ENCODE data around the gene SVIP.
A peak's percentile ranks its signal among the peaks of the same experiment; 100 is the strongest.

Gene SVIP

GRCh38 chr11:22829231-22830081, at the start of gene SVIP:
TSS of gene SVIP (minus strand) at chr11:22829801. CDS start at chr11:22829748, 53 bp downstream.
- peak; percentile 91 to 92 for DNase-seq

GRCh38 chr11:22878604-22879003, 49.0 kb upstream of the SVIP start:
- DNase-seq, result no peak

GRCh38 chr11:22878039-22878438, 48.4 kb upstream of the SVIP start:
- no peak for DNase-seq

GRCh38 chr11:22875869-22876473, 46.4 kb upstream of the SVIP start:
- peak; percentile 45 to 76 for DNase-seq

GRCh38 chr11:22869325-22869724, 39.7 kb upstream of the SVIP start:
- no peak for DNase-seq

- no peak for DNase-seq
Observed at GRCh38 chr11:22860241-22860640, 30.6 kb upstream of the SVIP start, which contains the start of gene CCDC179. TSS of gene CCDC179 (minus strand) at chr11:22860474. CDS start at chr11:22860421, 53 bp downstream.

GRCh38 chr11:22859756-22860155, 30.2 kb upstream of the SVIP start:
- no peak for DNase-seq

GRCh38 chr11:22851477-22851876, 21.9 kb upstream of the SVIP start:
- no peak for DNase-seq

- no peak for DNase-seq
Observed at GRCh38 chr11:22846726-22847125, 17.1 kb upstream of the SVIP start.

GRCh38 chr11:22832315-22833015, 2.9 kb upstream of the SVIP start:
- DNase-seq, result no peak

GRCh38 chr11:22830082-22830414, 447 bp upstream of the SVIP start:
- no peak for DNase-seq

GRCh38 chr11:22828373-22828772, 1.2 kb downstream of the SVIP start:
- DNase-seq, result no peak

GRCh38 chr11:22822203-22822602, 7.4 kb downstream of the SVIP start:
- no peak for DNase-seq

GRCh38 chr11:22809893-22810292, 19.7 kb downstream of the SVIP start:
- DNase-seq, result no peak

- no peak for DNase-seq
Observed at GRCh38 chr11:22808571-22809197, 20.9 kb downstream of the SVIP start.

- DNase-seq, result no peak
Observed at GRCh38 chr11:22807855-22808570, 21.6 kb downstream of the SVIP start.

GRCh38 chr11:22807391-22807790, 22.2 kb downstream of the SVIP start:
- DNase-seq, result no peak

- no peak for DNase-seq
Observed at GRCh38 chr11:22802861-22803260, 26.7 kb downstream of the SVIP start.

GRCh38 chr11:22800482-22800881, 29.1 kb downstream of the SVIP start:
- no peak for DNase-seq

GRCh38 chr11:22798901-22799300, 30.7 kb downstream of the SVIP start:
- no peak for DNase-seq

GRCh38 chr11:22797047-22797446, 32.6 kb downstream of the SVIP start:
- DNase-seq, result no peak

- no peak for DNase-seq
Observed at GRCh38 chr11:22795914-22796313, 33.7 kb downstream of the SVIP start.

GRCh38 chr11:22792497-22792896, 37.1 kb downstream of the SVIP start:
- DNase-seq, result no peak
